NCI-H446 (cell line): ENCODE data around the gene TCHHL1.
A peak's percentile ranks its signal among the peaks of the same experiment; 100 is the strongest.

Source experiments
- DNase-seq, 2 experiments: peaks; one replicate each; lab custom pipeline; 2025; lab: John Stamatoyannopoulos, UW

The TCHHL1 gene

GRCh38 chr1:152089014-152089674 lies at the start of gene TCHHL1:
TSS of gene TCHHL1 (minus strand) at chr1:152089064. CDS start at chr1:152088143, 921 bp downstream.
- DNase-seq = no peak

GRCh38 chr1:152137215-152137614 lies 48.4 kb upstream of the TCHHL1 start:
- no peak for DNase-seq

GRCh38 chr1:152130186-152130585 lies 41.3 kb upstream of the TCHHL1 start:
- no peak for DNase-seq

- DNase-seq = no peak
Observed at GRCh38 chr1:152127673-152128072, 38.8 kb upstream of the TCHHL1 start.

GRCh38 chr1:152125834-152126443 lies 37.1 kb upstream of the TCHHL1 start:
- DNase-seq = no peak

- DNase-seq = no peak
Observed at GRCh38 chr1:152118915-152119314, 30.1 kb upstream of the TCHHL1 start.

GRCh38 chr1:152115344-152115743 lies 26.5 kb upstream of the TCHHL1 start, which contains the start of gene TCHH:
TSS of gene TCHH (minus strand) at chr1:152115444. CDS start at chr1:152114080, 1,364 bp downstream.
- no peak for DNase-seq

GRCh38 chr1:152112885-152113432 lies 24.1 kb upstream of the TCHHL1 start:
- no peak for DNase-seq

- no peak for DNase-seq
Observed at GRCh38 chr1:152112101-152112884, 23.4 kb upstream of the TCHHL1 start.

- peak in 1 of 2 experiments; percentile 21 for DNase-seq
Observed at GRCh38 chr1:152111515-152111968, 22.7 kb upstream of the TCHHL1 start.

- no peak for DNase-seq
Observed at GRCh38 chr1:152110860-152111514, 22.1 kb upstream of the TCHHL1 start.

- no peak for DNase-seq
Observed at GRCh38 chr1:152110365-152110859, 21.5 kb upstream of the TCHHL1 start.

GRCh38 chr1:152109998-152110294 lies 21.1 kb upstream of the TCHHL1 start:
- no peak for DNase-seq

GRCh38 chr1:152109231-152109997 lies 20.6 kb upstream of the TCHHL1 start:
- DNase-seq = no peak

- no peak for DNase-seq
Observed at GRCh38 chr1:152108882-152109222, 20.0 kb upstream of the TCHHL1 start.

- DNase-seq = no peak
Observed at GRCh38 chr1:152107984-152108881, 19.4 kb upstream of the TCHHL1 start.

- no peak for DNase-seq
Observed at GRCh38 chr1:152107031-152107983, 18.4 kb upstream of the TCHHL1 start.

- no peak for DNase-seq
Observed at GRCh38 chr1:152104854-152105253, 16.0 kb upstream of the TCHHL1 start.

- no peak for DNase-seq
Observed at GRCh38 chr1:152096931-152097330, 8.1 kb upstream of the TCHHL1 start.
